ENCODE data around the gene TRNT1.

- TF ChIP-seq CTCF (optimal IDR thresholded peaks at IDR 0.05 in 1 of 3, IDR thresholded peaks at IDR 0.05 in 1 of 3, conservative IDR thresholded peaks at IDR 0.05 in 1 of 3; ENCODE audit: extremely low read depth in 1 of 3, insufficient read depth in 2 of 3, low read length in 3 of 3) (no peak), EZH2 (IDR thresholded peaks at IDR 0.05; ENCODE audit: low read length) (no peak)
Measured at GRCh38 chr3:3109407-3110298, 17.1 kb upstream of the TRNT1 start.

Measured in keratinocyte (primary cell).